Tibial nerve (tissue), 4 donors: ENCODE results near the gene LYSMD4. TPM values are rescaled to one million over a fixed set of nuclear protein-coding genes. Genes with fewer than 3 reads are reported as not detected.
A peak's percentile ranks its signal among the peaks of the same experiment; 100 is the strongest.
"Not testable (repeated sequence)": the region's sequence is repeated elsewhere in the genome, so short reads cannot be mapped to it uniquely, and the experiment has no call there.

Experiments
- DNase-seq, 2 donors: peaks; one replicate each; pipeline ENCODE4 v3.0.0-alpha.2; 2019; ENCODE audit warnings: low spot score in 2 of 2
- H3K27ac ChIP-seq, 4 donors: fragments of 200-600 bp; sonication (generic) in 3 of 4; one replicate each; pipeline ENCODE4 v1.5.1; 2017 to 2019; ENCODE audit warnings: mild to moderate bottlenecking in 1 of 4
- H3K27me3 ChIP-seq, 2 donors: fragments of 200-600 bp; sonication (generic) in 1 of 2; one replicate each; pipeline versions ENCODE4 v1.5.1 to v1.6.0; 2017 to 2019
- H3K36me3 ChIP-seq, 3 donors: fragments of 200-600 bp; sonication (generic); one replicate each; pipeline ENCODE4 v1.5.1; 2018 to 2019
- H3K4me1 ChIP-seq, 4 donors: fragments of 200-600 bp; sonication (generic) in 3 of 4; one replicate each; pipeline ENCODE4 v1.5.1; 2017 to 2019
- H3K4me3 ChIP-seq, 4 donors: fragments of 200-600 bp; sonication (generic) in 3 of 4; one replicate each; pipeline ENCODE4 v1.5.1; 2017 to 2019; ENCODE audit warnings: mild to moderate bottlenecking in 1 of 4, moderate library complexity in 1 of 4
- H3K9me3 ChIP-seq, 4 donors: fragments of 200-600 bp; sonication (generic) in 3 of 4; one replicate each; pipeline ENCODE4 v1.5.1; 2017 to 2019
- CTCF ChIP-seq, 5 experiments: fragments of 200-600 bp in 3 of 5; fragments of 450-650 bp in 2 of 5; sonication (generic) in 3 of 5; IDR thresholded peaks; one replicate each; pipeline ENCODE4 v1.5.1; 2016 to 2019; ENCODE audit warnings: antibody characterized with exemption in 5 of 5, mild to moderate bottlenecking in 3 of 5, moderate library complexity in 2 of 5
- EP300 ChIP-seq, 2 donors: sonication (generic); formaldehyde crosslinking; IDR thresholded peaks; one replicate each; pipeline ENCODE4 v1.6.1; 2017; ENCODE audit warnings: antibody characterized with exemption in 2 of 2, mild to moderate bottlenecking in 1 of 2
- POLR2A ChIP-seq, 2 donors: fragments of 450-650 bp; IDR thresholded peaks; one replicate each; pipeline ENCODE4 v1.6.1; 2017; ENCODE audit warnings: antibody characterized with exemption in 2 of 2, mild to moderate bottlenecking in 2 of 2, moderate library complexity in 2 of 2
- WGBS, 2 donors: methylation state at CpG; one replicate each; pipeline ENCODE4 v1.1.5; 2018; 5-methylcytosine and 5-hydroxymethylcytosine counted together
- total RNA-seq, 4 donors: library from RNA; depleted of rRNA; stranded (reverse); fragments of >200 nt; gene quantifications; one replicate each; pipeline ENCODE4 v1.1.0, GENCODE V29; 2016

Gene LYSMD4
- total RNA-seq, 4 donors from 2014 or later, result 13.6 to 21.0 (median 17.4) TPM

DNA sequence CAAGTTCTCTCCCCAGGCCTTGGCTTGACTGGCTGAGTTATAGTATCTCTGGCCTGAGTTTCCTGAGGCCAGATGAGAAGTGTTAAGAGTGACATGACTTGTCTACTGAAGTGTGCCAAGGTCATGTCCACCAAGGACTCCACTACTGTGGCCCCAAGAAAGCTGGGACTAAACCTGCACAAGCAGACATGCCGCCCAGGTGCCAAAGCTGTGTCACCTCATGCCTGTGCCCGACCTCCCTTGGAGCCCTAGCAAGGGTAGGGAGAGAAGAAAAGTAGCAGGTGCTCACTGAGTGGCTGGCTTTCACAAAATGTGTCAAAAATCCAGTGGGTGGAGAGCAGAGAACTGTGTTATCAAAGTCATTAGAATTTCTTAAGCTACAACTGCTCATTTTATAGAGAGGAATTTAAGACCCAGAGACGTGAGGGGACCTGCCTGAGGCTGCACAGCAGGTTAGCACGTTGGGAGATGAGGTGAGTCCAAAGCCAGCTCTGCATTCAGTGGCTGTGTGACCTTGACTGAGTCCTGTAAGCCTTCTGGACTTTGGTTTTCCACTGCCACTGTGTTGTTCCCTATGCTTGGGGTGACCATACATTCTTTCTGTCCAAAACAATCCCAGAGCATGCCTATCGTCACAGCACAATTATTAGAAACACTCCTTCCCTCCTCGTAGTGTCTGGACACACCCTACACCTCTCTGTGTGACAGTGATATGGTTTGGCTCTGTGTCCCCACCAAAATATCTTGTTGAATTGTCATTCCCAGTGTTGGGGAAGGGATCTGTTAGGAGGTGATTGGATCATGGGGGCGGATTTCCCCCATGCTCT lies 5.0 kb upstream of the LYSMD4 start:
- no peak for TF ChIP-seq EP300 (IDR thresholded peaks at IDR 0.05)
- no peak for TF ChIP-seq POLR2A (IDR thresholded peaks at IDR 0.05)
- TF ChIP-seq CTCF (IDR thresholded peaks at IDR 0.05), result no peak
- WGBS, 2 donors, result 88% methylated on average over 7 of the region's 7 CpGs
- Histone ChIP-seq H3K9me3 (no peaks in the 10 kb centered on the region), H3K27me3 (no peaks in the 10 kb centered on the region), H3K4me1 (peaks cover 0 to 3% (median 0%) of the 10 kb centered on the region in 4 donors), H3K27ac (no peak overlapping the region), H3K4me3 (no peak overlapping the region), H3K36me3 (no peaks in the 10 kb centered on the region)
- DNase-seq, result no peak

DNA sequence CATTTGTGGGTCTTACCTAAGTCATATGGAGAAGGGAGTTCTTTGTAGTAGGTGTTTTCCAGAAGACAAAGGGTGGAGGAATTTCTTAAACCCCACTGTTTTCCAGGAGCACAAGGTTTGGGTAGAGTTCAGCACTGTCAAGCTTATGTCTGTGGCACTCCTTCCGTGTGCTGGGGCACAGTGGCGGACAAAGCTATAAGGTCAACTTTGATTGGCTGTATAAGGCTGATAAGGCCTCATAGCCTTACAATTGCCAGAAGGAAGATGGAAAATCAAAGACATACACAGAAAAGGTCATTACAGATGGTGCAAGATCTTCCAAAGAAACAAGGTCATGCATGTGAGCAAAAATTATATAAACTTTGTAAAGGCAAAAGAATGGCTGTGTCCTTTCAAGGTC lies 3.5 kb upstream of the LYSMD4 start:
- Histone ChIP-seq H3K27ac (no peak overlapping the region), H3K4me1 (peaks cover 0 to 9% (median 4%) of the 10 kb centered on the region in 4 donors), H3K9me3 (no peaks in the 10 kb centered on the region), H3K4me3 (no peak overlapping the region), H3K36me3 (no peaks in the 10 kb centered on the region), H3K27me3 (no peaks in the 10 kb centered on the region)
- no peak for DNase-seq
- TF ChIP-seq POLR2A (IDR thresholded peaks at IDR 0.05), result no peak
- no peak for TF ChIP-seq CTCF (IDR thresholded peaks at IDR 0.05)
- no peak for TF ChIP-seq EP300 (IDR thresholded peaks at IDR 0.05)
- 77 to 83% methylated on average over 2 of the region's 2 CpGs for WGBS, 2 donors

DNA sequence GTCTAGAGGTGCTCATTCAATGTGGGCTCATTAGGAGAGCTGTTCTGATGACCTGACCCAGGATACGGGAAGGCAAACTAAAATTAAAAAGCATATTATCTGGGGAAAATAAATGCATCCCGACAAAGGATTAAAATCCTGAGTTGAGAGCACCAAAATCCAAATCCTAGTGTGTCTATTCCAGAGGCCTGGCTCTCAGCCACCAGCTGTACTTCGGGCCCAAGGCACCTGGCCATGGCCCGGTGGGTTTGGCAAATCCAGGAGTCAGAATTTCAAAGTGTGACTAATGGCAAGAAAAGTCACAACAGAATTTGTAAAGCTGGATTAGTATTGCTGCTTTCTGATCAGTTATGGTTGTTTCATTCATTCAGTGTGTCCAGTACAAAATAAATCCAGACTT lies 2.6 kb upstream of the LYSMD4 start:
- no peaks in the 10 kb centered on the region for H3K36me3 ChIP-seq
- H3K9me3 ChIP-seq, result no peaks in the 10 kb centered on the region
- no peaks in the 10 kb centered on the region for H3K27me3 ChIP-seq
- H3K27ac ChIP-seq, result no peak overlapping the region
- H3K4me3 ChIP-seq, result no peak overlapping the region
- no peak for DNase-seq
- H3K4me1 ChIP-seq, result peaks cover 0 to 16% (median 8%) of the 10 kb centered on the region in 4 donors
- TF ChIP-seq POLR2A (IDR thresholded peaks at IDR 0.05) (no peak), EP300 (IDR thresholded peaks at IDR 0.05) (no peak), CTCF (IDR thresholded peaks at IDR 0.05) (no peak)
- WGBS, 2 donors, result 84 to 87% methylated on average over 4 of the region's 4 CpGs

DNA sequence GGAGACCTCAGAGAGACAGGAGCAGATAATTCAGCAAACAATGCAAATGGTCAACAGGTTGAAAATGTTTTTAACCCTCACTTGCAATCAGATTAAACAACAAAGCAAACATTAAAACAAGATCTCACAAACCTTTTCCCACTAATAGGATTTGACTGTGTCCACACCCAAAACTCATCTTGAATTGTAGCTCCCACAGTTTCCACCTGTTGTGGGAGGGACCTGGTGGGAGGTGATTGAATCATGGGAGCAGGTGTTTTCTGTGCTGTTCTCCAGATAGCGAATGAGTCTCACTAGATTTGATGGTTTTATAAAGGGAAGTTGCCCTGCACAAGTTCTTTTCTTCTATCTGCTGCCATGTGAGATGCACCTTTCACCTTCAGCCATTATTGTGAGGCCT lies 1.3 kb upstream of the LYSMD4 start:
- no peak for DNase-seq
- no peak overlapping the region for H3K4me3 ChIP-seq
- peaks cover 0 to under 1% (median 0%) of the 10 kb centered on the region in 3 donors for H3K36me3 ChIP-seq
- WGBS, 2 donors, result 95 to 100% methylated on average over 1 of the region's 1 CpG
- no peaks in the 10 kb centered on the region for H3K27me3 ChIP-seq
- no peak overlapping the region for H3K27ac ChIP-seq
- peaks cover 0 to 26% (median 8%) of the 10 kb centered on the region in 4 donors for H3K4me1 ChIP-seq
- TF ChIP-seq EP300 (IDR thresholded peaks at IDR 0.05), result no peak
- TF ChIP-seq POLR2A (IDR thresholded peaks at IDR 0.05), result no peak
- TF ChIP-seq CTCF (IDR thresholded peaks at IDR 0.05), result no peak
- H3K9me3 ChIP-seq, result no peaks in the 10 kb centered on the region

DNA sequence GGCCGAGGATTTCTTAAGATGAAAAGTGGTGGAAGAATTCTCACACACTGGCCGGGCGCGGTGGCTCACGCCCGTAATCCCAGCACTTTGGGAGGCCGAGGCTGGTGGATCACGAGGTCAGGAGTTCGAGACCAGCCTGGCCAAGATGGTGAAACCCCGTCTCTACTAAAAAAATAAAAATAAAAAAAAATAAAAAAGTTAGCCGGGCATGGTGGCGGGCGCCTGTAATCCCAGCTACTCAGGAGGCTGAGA lies 729 bp upstream of the LYSMD4 start:
- not testable (repeated sequence) for H3K36me3 ChIP-seq, H3K27me3 ChIP-seq, H3K9me3 ChIP-seq, DNase-seq
- Histone ChIP-seq H3K4me3 (peak overlapping the region; percentile 46 to 97 (median 90)), H3K27ac (peak overlapping the region; percentile 35 to 95 (median 92)), H3K4me1 (peaks cover 0 to 26% (median 8%) of the 10 kb centered on the region in 4 donors)
- 90 to 92% methylated on average over 13 of the region's 13 CpGs for WGBS, 2 donors
